ENCODE measurements around the gene HSPH1. TPM values are rescaled to one million over a fixed set of nuclear protein-coding genes. Genes with fewer than 3 reads are reported as not detected.

Gene HSPH1
- total RNA-seq, 1 donor from 2014 or later, result 114 TPM

GRCh38 chr13:31096654-31097302 lies 64.9 kb downstream of the HSPH1 start:
- DNase-seq, result no peak
- no peak for TF ChIP-seq CTCF (IDR thresholded peaks at IDR 0.05; ENCODE audit: partially characterized antibody, unreplicated experiment)
- H3K36me3 Mint-ChIP-seq (ENCODE audit: unreplicated experiment), result no peaks in the 10 kb centered on the region
- peaks cover 2% of the 10 kb centered on the region for H3K9me3 Mint-ChIP-seq (ENCODE audit: unreplicated experiment)
- H3K4me1 Mint-ChIP-seq (ENCODE audit: low read depth, unreplicated experiment), result peaks cover 6% of the 10 kb centered on the region
- H3K4me3 Mint-ChIP-seq (ENCODE audit: unreplicated experiment), result no peak overlapping the region
- no peak overlapping the region for H3K27ac Mint-ChIP-seq (ENCODE audit: unreplicated experiment)
- H3K27me3 Mint-ChIP-seq (ENCODE audit: unreplicated experiment), result no peaks in the 10 kb centered on the region

GRCh38 chr13:31094331-31095015 lies 67.2 kb downstream of the HSPH1 start:
- no peaks in the 10 kb centered on the region for H3K27me3 Mint-ChIP-seq (ENCODE audit: unreplicated experiment)
- H3K9me3 Mint-ChIP-seq (ENCODE audit: unreplicated experiment), result peaks cover 4% of the 10 kb centered on the region
- H3K4me1 Mint-ChIP-seq (ENCODE audit: low read depth, unreplicated experiment), result peaks cover 11% of the 10 kb centered on the region
- no peak for DNase-seq
- no peak for TF ChIP-seq CTCF (IDR thresholded peaks at IDR 0.05; ENCODE audit: partially characterized antibody, unreplicated experiment)
- H3K36me3 Mint-ChIP-seq (ENCODE audit: unreplicated experiment), result no peaks in the 10 kb centered on the region
- no peak overlapping the region for H3K4me3 Mint-ChIP-seq (ENCODE audit: unreplicated experiment)
- no peak overlapping the region for H3K27ac Mint-ChIP-seq (ENCODE audit: unreplicated experiment)

- TF ChIP-seq CTCF (IDR thresholded peaks at IDR 0.05; ENCODE audit: partially characterized antibody, unreplicated experiment), result no peak
- no peak for DNase-seq
- no peak overlapping the region for H3K4me3 Mint-ChIP-seq (ENCODE audit: unreplicated experiment)
- peaks cover 4% of the 10 kb centered on the region for H3K9me3 Mint-ChIP-seq (ENCODE audit: unreplicated experiment)
- H3K4me1 Mint-ChIP-seq (ENCODE audit: low read depth, unreplicated experiment), result peaks cover 15% of the 10 kb centered on the region
- no peak overlapping the region for H3K27ac Mint-ChIP-seq (ENCODE audit: unreplicated experiment)
- no peaks in the 10 kb centered on the region for H3K36me3 Mint-ChIP-seq (ENCODE audit: unreplicated experiment)
- no peaks in the 10 kb centered on the region for H3K27me3 Mint-ChIP-seq (ENCODE audit: unreplicated experiment)
These were observed 68.4 kb downstream of the HSPH1 start for GRCh38 chr13:31093145-31093885.

- no peak for DNase-seq
- Mint-ChIP-seq H3K9me3 (ENCODE audit: unreplicated experiment) (peaks cover 4% of the 10 kb centered on the region), H3K27me3 (ENCODE audit: unreplicated experiment) (no peaks in the 10 kb centered on the region), H3K27ac (ENCODE audit: unreplicated experiment) (no peak overlapping the region), H3K36me3 (ENCODE audit: unreplicated experiment) (no peaks in the 10 kb centered on the region), H3K4me1 (ENCODE audit: low read depth, unreplicated experiment) (peaks cover 15% of the 10 kb centered on the region), H3K4me3 (ENCODE audit: unreplicated experiment) (no peak overlapping the region)
- no peak for TF ChIP-seq CTCF (IDR thresholded peaks at IDR 0.05; ENCODE audit: partially characterized antibody, unreplicated experiment)
These were observed 69.1 kb downstream of the HSPH1 start for GRCh38 chr13:31092646-31093045.
